CD1c-positive myeloid dendritic cell (primary cell): ENCODE measurements around the gene MGAT3.

Experiments
- DNase-seq: peaks from one replicate; pipeline ENCODE4 v3.0.0-alpha.2; 2016; ENCODE audit errors: extremely low spot score

MGAT3 gene

GRCh38 chr22:39529487-39529851 is 72.7 kb downstream of the MGAT3 start:
- DNase-seq = no peak

- DNase-seq = peak; percentile 56
Observed at GRCh38 chr22:39530116-39530515, 73.3 kb downstream of the MGAT3 start.

- DNase-seq = peak; percentile 54
Observed at GRCh38 chr22:39530692-39531331, 74.0 kb downstream of the MGAT3 start.

GRCh38 chr22:39532215-39533073 is 75.6 kb downstream of the MGAT3 start, which contains the start of gene RPS19BP1:
Gene RPS19BP1, minus strand, starts transcription at chr22:39532748. Its CDS starts 10 bp downstream, at chr22:39532738.
- peak; percentile 98 for DNase-seq

- DNase-seq = no peak
Observed at GRCh38 chr22:39534092-39534506, 77.3 kb downstream of the MGAT3 start.

GRCh38 chr22:39534591-39535356 is 78.0 kb downstream of the MGAT3 start:
- peak; percentile 76 for DNase-seq

GRCh38 chr22:39535357-39535725 is 78.5 kb downstream of the MGAT3 start:
- DNase-seq = no peak

GRCh38 chr22:39535831-39536449 is 79.1 kb downstream of the MGAT3 start:
- DNase-seq = no peak

- DNase-seq = no peak
Observed at GRCh38 chr22:39536711-39537110, 79.9 kb downstream of the MGAT3 start.

- no peak for DNase-seq
Observed at GRCh38 chr22:39537975-39538374, 81.2 kb downstream of the MGAT3 start.
